Sigmoid colon (tissue), 7 donors: ENCODE data around the gene STAP2. TPM values are rescaled to one million over a fixed set of nuclear protein-coding genes. Genes with fewer than 3 reads are reported as not detected.
"Not testable (repeated sequence)": the region's sequence is repeated elsewhere in the genome, so short reads cannot be mapped to it uniquely, and the experiment has no call there.

ENCODE experiments used
- DNase-seq: peaks from one replicate; pipeline ENCODE4 v3.0.0-alpha.2; 2019
- H3K27ac ChIP-seq, 4 donors: fragments of 200-600 bp; sonication (generic); one replicate each; pipeline ENCODE4 v1.5.1; 2016 to 2019; ENCODE audit warnings: mild to moderate bottlenecking in 1 of 4
- H3K27me3 ChIP-seq, 3 donors: fragments of 200-600 bp; sonication (generic); one replicate each; pipeline ENCODE4 v1.5.1; 2019; ENCODE audit warnings: mild to moderate bottlenecking in 1 of 3
- H3K36me3 ChIP-seq, 4 donors: fragments of 200-600 bp; sonication (generic); one replicate each; pipeline ENCODE4 v1.5.1; 2016 to 2019
- H3K4me1 ChIP-seq, 4 donors: fragments of 200-600 bp; sonication (generic); one replicate each; pipeline ENCODE4 v1.5.1; 2017 to 2019
- H3K4me3 ChIP-seq, 4 donors: fragments of 200-600 bp; sonication (generic); one replicate each; pipeline ENCODE4 v1.5.1; 2017 to 2019; ENCODE audit warnings: mild to moderate bottlenecking in 2 of 4, moderate library complexity in 1 of 4
- H3K9me3 ChIP-seq, 4 donors: fragments of 200-600 bp in 3 of 4; sonication (generic) in 3 of 4; one replicate each; pipeline versions ENCODE4 v1.5.1 to v1.6.1; 2013 to 2019
- EP300 ChIP-seq, 4 donors: sonication (generic); formaldehyde crosslinking; IDR thresholded peaks; one replicate each; pipeline ENCODE4 v1.6.1; 2017; ENCODE audit warnings: antibody characterized with exemption in 4 of 4
- POLR2A ChIP-seq, 2 donors: fragments of 450-650 bp; IDR thresholded peaks; one replicate each; pipeline ENCODE4 v1.6.1; 2016; ENCODE audit warnings: antibody characterized with exemption in 2 of 2, mild to moderate bottlenecking in 2 of 2, moderate library complexity in 2 of 2
- POLR2AphosphoS5 ChIP-seq, 4 donors: sonication (generic); formaldehyde crosslinking; IDR thresholded peaks; one replicate each; pipeline ENCODE4 v1.6.1; 2017; ENCODE audit warnings: antibody characterized with exemption in 4 of 4
- WGBS, 2 donors: extraction: QIAGEN DNeasy Blood & Tissue Kit; methylation state at CpG; one replicate each; pipeline ENCODE4 v1.1.7; 2013; 5-methylcytosine and 5-hydroxymethylcytosine counted together
- intact Hi-C: fragments of 100-400 bp; cut with DNase I; formaldehyde crosslinking; loops from one replicate; pipeline ENCODE4 v1.15.1; 2023
- polyA plus RNA-seq, 3 donors: library from polyadenylated mRNA; stranded (reverse); fragments of 200-250 nt; gene quantifications; one replicate each; pipeline ENCODE4 v1.2.3, GENCODE V29; 2013
- total RNA-seq, 4 donors: library from RNA; depleted of rRNA; stranded (reverse); fragments of >200 nt; gene quantifications; one replicate each; pipeline ENCODE4 v1.1.0, GENCODE V29; 2016
- TF ChIP-seq, protein P1 (sequence below), 4 experiments: fragments of 450-650 bp in 3 of 4; fragments of 200-600 bp in 1 of 4; IDR thresholded peaks; one replicate each; pipeline ENCODE4 v1.5.1; 2016 to 2019; ENCODE audit warnings: antibody characterized with exemption in 4 of 4, mild to moderate bottlenecking in 3 of 4, moderate library complexity in 2 of 4
- donor health status: healthy with polysubstance abuse.
- donor health status: Bipolar disorder and iron deficiency.
- donor health status: healthy.

Gene STAP2
- total and polyA plus RNA-seq, 7 donors: 0.99 to 313 (median 5.5) TPM

DNA sequence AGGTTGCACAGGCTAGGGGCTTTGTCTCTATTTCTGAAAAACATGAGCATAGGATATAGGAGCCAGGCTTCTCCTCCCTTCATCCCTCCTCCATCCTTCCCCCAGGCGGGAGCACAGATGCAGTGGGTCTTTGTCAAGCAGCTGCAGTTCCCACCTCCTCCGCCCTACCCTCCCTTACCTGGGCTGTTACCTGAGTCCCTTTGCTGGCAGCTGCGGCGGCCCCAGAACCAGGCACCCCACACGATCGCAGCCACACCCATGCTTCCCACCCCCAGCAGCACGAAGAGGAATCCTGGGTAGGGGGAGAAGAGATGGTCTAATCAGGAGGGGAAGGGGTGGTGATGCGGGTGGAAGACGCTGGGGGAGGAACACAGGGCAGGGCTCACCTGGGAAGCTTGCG lies 44.2 kb downstream of the STAP2 start:
- Histone ChIP-seq H3K27ac (no peak overlapping the region), H3K9me3 (no peaks in the 10 kb centered on the region), H3K4me3 (no peak overlapping the region), H3K27me3 (peaks cover 0 to 20% (median 7%) of the 10 kb centered on the region in 3 donors), H3K4me1 (no peaks in the 10 kb centered on the region), H3K36me3 (no peaks in the 10 kb centered on the region)
- 58 to 63% methylated on average over 10 of the region's 10 CpGs for WGBS, 2 donors
- intact Hi-C loops: no loop called here
- TF ChIP-seq, protein P1, sequence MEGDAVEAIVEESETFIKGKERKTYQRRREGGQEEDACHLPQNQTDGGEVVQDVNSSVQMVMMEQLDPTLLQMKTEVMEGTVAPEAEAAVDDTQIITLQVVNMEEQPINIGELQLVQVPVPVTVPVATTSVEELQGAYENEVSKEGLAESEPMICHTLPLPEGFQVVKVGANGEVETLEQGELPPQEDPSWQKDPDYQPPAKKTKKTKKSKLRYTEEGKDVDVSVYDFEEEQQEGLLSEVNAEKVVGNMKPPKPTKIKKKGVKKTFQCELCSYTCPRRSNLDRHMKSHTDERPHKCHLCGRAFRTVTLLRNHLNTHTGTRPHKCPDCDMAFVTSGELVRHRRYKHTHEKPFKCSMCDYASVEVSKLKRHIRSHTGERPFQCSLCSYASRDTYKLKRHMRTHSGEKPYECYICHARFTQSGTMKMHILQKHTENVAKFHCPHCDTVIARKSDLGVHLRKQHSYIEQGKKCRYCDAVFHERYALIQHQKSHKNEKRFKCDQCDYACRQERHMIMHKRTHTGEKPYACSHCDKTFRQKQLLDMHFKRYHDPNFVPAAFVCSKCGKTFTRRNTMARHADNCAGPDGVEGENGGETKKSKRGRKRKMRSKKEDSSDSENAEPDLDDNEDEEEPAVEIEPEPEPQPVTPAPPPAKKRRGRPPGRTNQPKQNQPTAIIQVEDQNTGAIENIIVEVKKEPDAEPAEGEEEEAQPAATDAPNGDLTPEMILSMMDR (IDR thresholded peaks at IDR 0.05): no peak
- TF ChIP-seq POLR2A (IDR thresholded peaks at IDR 0.05) (no peak), POLR2AphosphoS5 (IDR thresholded peaks at IDR 0.05) (no peak), EP300 (IDR thresholded peaks at IDR 0.05) (no peak)
- DNase-seq: no peak

DNA sequence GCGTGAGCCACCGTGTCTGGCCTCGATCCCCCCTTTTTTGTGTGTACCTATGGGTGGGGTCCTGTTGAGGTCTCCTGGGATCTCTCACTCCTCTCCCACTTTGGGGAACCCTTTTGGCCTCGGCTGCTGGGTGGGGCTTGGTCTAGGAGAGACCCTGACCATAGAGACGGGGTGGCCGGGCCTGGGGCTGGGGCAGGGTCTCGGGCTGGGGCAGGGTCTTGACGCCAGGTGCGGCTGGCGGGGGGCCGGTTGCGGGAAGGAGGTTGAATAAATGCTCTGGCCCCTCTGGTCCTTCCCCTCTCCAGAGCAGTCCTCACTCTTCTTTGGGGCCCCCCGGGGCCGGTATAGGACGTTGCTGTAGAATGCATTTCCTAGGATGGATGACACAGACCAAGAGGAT lies 46.1 kb downstream of the STAP2 start:
- no peak for DNase-seq
- 87 to 88% methylated on average over 15 of the region's 15 CpGs for WGBS, 2 donors
- Histone ChIP-seq H3K27ac (no peak overlapping the region), H3K4me1 (no peaks in the 10 kb centered on the region), H3K9me3 (no peaks in the 10 kb centered on the region), H3K36me3 (no peaks in the 10 kb centered on the region), H3K4me3 (no peak overlapping the region), H3K27me3 (peaks cover 0 to 20% (median 7%) of the 10 kb centered on the region in 3 donors)
- TF ChIP-seq EP300 (IDR thresholded peaks at IDR 0.05) (no peak), POLR2AphosphoS5 (IDR thresholded peaks at IDR 0.05) (no peak), POLR2A (IDR thresholded peaks at IDR 0.05) (no peak)
- TF ChIP-seq, protein P1 (IDR thresholded peaks at IDR 0.05): no peak
- intact Hi-C loops: no loop called here

DNA sequence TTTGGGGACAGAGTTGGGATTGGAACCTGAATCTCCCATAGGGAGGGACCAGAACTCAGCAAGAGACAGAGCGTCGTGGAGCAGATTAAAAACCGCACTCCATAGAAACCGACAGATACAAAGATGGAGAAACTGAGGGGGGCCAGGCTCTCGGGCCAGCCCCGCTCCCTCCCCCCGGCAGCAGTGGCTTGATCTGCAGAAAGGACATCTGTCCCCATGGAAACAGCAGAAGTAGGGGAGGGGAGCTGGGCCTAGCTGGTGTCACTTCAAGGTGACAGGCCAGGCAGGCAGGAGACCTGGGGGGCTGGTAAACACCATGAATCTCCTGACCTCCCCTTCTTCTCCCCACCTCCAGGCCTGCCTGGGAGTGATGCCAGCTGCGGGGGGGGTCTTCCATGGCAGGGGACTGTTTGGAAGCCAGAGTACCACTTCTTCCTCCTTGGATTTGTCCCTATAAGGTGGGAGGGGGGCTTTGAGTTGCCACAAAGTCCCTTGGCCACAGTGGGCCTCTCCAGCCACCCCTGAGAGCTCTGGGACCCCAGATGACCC lies 47.4 kb downstream of the STAP2 start:
- Histone ChIP-seq H3K9me3 (no peaks in the 10 kb centered on the region), H3K27me3 (peaks cover 0 to 17% (median 7%) of the 10 kb centered on the region in 3 donors), H3K4me3 (no peak overlapping the region), H3K27ac (no peak overlapping the region), H3K36me3 (no peaks in the 10 kb centered on the region), H3K4me1 (no peaks in the 10 kb centered on the region)
- 85 to 90% methylated on average over 8 of the region's 8 CpGs for WGBS, 2 donors
- TF ChIP-seq POLR2A (IDR thresholded peaks at IDR 0.05) (no peak), EP300 (IDR thresholded peaks at IDR 0.05) (no peak)
- TF ChIP-seq, protein P1 (IDR thresholded peaks at IDR 0.05): no peak
- DNase-seq: no peak
- intact Hi-C loops: no loop called here

DNA sequence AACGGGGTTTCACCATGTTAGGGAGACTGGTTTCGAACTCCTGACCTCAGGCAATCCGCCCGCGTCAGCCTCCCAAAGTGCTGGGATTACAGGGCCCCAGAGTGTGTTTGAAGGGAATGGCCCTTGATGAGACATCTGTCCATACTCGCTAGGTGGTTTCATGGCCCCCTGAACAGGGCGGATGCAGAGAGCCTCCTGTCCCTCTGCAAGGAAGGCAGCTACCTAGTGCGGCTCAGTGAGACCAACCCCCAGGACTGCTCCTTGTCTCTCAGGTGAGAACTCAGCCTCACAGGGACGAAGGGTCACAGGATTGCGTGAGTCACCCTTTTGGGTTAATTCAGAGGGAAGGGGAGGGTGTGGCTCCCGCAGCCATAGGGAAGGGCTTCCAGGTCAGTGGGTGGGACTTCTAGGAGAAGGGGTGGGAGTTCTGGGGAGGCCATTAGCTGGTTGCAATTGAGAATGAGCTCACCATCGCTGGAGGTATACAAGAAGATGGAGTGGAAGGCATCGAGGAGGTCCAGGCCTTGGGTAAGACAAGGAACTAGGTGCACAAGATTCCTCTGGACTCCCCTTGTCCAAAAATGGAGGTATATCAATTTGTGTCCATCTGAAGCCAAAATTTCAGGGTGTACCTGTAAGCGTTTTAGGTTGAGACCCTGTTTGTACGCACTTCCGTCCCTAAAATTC lies 50.4 kb downstream of the STAP2 start:
- 79 to 86% methylated on average over 16 of the region's 16 CpGs for WGBS, 2 donors
- intact Hi-C loops: no loop called here
- H3K9me3 ChIP-seq: no peaks in the 10 kb centered on the region
- H3K4me3 ChIP-seq: no peak overlapping the region
- TF ChIP-seq EP300 (IDR thresholded peaks at IDR 0.05): no peak
- no peak for TF ChIP-seq POLR2AphosphoS5 (IDR thresholded peaks at IDR 0.05)
- TF ChIP-seq POLR2A (IDR thresholded peaks at IDR 0.05): no peak
- TF ChIP-seq, protein P1 (IDR thresholded peaks at IDR 0.05): no peak
- peaks cover 3 to 25% (median 14%) of the 10 kb centered on the region in 3 donors for H3K27me3 ChIP-seq
- no peaks in the 10 kb centered on the region for H3K4me1 ChIP-seq
- no peaks in the 10 kb centered on the region for H3K36me3 ChIP-seq
- no peak overlapping the region for H3K27ac ChIP-seq
- DNase-seq: no peak

DNA sequence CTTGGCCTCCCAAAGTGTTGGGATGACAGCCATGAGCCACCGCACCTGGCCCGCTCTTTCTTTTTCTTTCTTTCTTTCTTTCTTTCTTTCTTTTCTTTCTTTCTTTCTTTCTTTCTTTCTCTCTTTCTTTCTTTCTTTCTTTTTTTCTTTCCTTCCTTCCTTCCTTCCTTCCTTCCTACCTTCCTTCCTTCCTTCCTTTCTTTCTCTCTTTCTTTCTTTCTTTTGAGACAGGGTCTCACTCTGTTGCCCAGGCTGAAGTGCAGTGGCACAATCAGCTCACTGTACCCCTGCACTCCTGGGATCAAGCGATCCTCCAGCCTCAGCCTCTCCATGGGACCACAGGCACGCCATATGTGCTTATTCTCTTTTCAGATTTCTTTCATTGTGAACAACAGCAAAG lies 52.5 kb downstream of the STAP2 start:
- H3K9me3 ChIP-seq, DNase-seq, H3K27ac ChIP-seq, intact Hi-C loops, H3K4me3 ChIP-seq, H3K4me1 ChIP-seq, H3K36me3 ChIP-seq: not testable (repeated sequence)
- WGBS, 2 donors: 91 to 96% methylated on average over 4 of the region's 4 CpGs
- peaks cover 3 to 43% (median 29%) of the 10 kb centered on the region in 3 donors for H3K27me3 ChIP-seq
